ENCODE measurements around the gene PCDHA11. TPM values are rescaled to one million over a fixed set of nuclear protein-coding genes. Genes with fewer than 3 reads are reported as not detected.
A peak's percentile ranks its signal among the peaks of the same experiment; 100 is the strongest.
"Not testable (repeated sequence)": the region's sequence is repeated elsewhere in the genome, so short reads cannot be mapped to it uniquely, and the experiment has no call there.

Gene PCDHA11, protein sequence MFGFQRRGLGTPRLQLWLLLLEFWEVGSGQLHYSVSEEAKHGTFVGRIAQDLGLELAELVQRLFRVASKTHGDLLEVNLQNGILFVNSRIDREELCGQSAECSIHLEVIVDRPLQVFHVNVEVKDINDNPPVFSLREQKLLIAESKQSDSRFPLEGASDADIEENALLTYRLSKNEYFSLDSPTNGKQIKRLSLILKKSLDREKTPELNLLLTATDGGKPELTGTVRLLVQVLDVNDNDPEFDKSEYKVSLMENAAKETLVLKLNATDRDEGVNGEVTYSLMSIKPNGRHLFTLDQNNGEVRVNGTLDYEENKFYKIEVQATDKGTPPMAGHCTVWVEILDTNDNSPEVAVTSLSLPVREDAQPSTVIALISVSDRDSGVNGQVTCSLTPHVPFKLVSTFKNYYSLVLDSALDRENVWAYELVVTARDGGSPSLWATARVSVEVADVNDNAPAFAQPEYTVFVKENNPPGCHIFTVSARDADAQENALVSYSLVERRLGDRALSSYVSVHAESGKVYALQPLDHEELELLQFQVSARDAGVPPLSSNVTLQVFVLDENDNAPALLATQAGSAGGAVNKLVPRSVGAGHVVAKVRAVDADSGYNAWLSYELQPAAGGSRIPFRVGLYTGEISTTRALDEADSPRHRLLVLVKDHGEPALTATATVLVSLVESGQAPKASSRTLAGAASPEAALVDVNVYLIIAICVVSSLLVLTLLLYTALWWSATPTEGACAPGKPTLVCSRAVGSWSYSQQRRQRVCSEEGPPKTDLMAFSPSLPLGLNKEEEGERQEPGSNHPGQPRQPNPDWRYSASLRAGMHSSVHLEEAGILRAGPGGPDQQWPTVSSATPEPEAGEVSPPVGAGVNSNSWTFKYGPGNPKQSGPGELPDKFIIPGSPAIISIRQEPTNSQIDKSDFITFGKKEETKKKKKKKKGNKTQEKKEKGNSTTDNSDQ
- 5.0 and 7.7 TPM in 2 replicates for total RNA-seq (2014; rRNA removed; shearing (Covaris generic))

DNA sequence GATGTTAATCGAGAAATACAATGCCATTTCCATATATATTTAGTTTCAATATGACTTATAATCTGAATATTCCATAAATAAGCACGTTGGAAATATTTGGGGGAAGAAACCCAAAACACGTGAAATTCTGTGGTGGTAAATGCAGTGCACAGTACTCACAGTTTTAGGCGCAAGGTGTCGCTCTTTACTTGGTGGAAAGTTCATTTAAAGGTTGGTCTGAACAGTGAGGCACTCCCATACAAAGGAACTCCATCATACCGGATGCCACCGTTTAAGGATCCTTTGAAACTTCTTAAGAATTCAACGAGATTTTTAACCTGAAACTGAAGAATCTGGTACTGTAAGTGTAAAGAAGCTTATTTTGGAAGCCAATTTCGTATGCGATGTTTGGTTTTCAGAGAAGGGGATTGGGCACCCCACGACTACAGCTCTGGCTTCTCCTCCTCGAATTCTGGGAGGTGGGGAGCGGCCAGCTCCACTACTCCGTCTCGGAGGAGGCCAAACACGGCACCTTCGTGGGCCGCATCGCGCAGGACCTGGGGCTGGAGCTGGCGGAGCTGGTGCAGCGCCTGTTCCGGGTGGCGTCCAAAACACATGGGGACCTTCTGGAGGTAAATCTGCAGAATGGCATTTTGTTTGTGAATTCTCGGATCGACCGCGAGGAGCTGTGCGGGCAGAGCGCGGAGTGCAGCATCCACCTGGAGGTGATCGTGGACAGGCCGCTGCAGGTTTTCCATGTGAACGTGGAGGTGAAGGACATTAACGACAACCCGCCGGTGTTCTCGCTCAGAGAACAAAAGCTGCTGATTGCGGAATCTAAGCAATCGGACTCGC, at the start of gene PCDHA11:
Gene PCDHA11 (plus strand): TSS at position 237 of the 834 bp plus-strand sequence. CDS start 147 bp downstream, at position 384.
- DNase-seq (ENCODE audit: low spot score), result peak; percentile 76

DNA sequence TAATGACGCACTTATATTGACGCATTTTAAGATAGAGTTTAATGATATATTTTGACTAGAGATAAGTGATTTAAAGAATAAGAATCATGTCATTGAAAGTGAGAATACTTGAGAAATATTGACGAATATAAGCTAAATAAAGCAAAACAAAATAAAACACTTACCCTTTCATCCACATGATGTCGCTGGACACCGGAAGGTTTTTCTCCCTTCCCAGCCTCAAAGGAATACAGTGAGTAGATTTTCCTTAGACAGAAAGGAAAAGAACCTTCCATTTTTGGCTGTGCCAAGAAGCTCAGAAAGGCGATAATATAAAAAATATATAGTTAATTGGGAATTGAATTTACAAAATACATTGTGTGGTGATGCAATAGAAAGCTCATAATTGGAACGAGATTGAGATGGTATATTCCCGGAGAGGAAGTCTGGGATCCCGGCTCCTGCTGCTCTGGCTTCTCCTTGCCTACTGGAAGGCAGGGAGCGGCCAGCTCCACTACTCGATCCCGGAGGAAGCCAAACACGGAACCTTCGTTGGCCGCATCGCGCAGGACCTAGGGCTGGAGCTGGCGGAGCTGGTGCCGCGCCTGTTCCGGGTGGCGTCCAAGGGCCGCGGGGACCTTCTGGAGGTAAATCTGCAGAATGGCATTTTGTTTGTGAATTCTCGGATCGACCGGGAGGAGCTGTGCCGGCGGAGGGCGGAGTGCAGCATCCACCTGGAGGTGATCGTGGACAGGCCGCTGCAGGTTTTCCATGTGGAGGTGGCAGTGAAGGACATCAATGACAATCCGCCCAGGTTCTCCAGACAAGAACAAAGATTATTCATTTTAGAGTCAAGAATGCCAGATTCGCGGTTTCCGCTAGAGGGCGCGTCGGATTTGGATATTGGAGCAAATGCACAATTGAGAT, 47.1 kb upstream of the PCDHA11 start, which contains the start of gene PCDHA5:
Gene PCDHA5 (plus strand): TSS at position 239 of the 906 bp plus-strand sequence.
- no peak for DNase-seq (ENCODE audit: low spot score)

DNA sequence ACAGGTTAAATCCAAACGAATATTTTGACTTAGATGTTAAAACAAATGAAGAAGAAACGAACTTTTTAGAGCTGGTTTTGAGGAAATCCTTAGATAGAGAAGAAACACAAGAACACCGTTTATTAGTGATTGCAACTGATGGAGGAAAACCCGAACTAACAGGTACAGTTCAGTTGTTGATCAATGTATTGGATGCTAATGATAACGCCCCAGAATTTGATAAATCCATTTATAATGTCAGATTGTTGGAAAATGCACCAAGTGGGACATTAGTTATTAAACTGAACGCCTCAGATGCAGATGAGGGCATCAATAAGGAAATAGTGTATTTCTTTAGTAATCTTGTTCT, 46.5 kb upstream of the PCDHA11 start:
- DNase-seq (ENCODE audit: low spot score), result no peak

DNA sequence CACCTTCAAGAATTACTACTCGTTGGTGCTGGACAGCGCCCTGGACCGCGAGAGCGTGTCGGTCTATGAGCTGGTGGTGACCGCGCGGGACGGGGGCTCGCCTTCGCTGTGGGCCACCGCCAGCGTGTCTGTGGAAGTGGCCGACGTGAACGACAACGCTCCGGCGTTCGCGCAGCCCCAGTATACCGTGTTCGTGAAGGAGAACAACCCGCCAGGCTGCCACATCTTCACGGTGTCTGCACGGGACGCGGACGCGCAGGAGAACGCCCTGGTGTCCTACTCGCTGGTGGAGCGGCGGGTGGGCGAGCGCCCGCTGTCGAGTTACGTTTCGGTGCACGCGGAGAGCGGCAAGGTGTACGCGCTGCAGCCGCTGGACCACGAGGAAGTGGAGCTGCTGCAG, 45.8 kb upstream of the PCDHA11 start:
- not testable (repeated sequence) for DNase-seq (ENCODE audit: low spot score)

DNA sequence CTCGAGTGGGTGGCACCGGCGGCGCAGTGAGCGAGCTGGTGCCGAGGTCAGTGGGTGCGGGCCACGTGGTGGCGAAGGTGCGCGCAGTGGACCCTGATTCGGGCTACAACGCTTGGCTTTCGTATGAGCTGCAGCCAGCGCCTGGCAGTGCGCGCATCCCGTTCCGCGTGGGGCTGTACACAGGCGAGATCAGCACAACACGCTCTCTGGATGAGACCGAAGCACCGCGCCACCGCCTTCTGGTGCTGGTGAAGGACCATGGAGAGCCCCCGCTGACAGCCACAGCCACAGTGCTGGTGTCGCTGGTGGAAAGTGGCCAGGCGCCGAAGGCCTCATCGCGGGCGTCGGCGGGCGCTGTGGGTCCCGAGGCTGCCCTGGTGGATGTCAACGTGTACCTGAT, 45.3 kb upstream of the PCDHA11 start:
- DNase-seq (ENCODE audit: low spot score), result no peak

DNA sequence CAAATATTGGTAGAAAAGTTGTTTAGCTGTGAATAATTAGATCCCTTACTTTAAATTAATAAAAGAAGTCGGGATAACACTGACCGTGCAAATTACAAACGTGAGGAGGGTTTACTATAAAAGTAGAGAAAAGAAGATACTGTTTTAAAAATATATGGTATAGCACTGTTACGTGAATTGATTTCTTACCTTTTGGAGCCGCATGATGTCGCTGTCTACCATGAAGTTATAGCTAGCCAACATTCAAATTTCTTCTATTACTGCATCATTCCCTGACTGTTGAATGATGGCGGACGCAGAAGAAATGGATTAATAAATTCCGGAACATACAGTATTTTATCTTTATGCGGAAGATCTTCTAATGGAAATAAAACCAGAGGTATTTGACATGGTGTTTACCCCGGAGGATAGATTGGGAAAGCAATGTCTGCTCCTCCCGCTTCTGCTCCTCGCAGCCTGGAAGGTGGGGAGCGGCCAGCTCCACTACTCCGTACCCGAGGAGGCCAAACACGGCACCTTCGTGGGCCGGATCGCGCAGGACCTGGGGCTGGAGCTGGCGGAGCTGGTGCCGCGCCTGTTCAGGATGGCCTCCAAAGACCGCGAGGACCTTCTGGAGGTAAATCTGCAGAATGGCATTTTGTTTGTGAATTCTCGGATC, 40.9 kb upstream of the PCDHA11 start, which contains the start of gene PCDHA6:
Gene PCDHA6 (plus strand): TSS at position 257 of the 658 bp plus-strand sequence. CDS start 132 bp downstream, at position 389.
- no peak for DNase-seq (ENCODE audit: low spot score)

DNA sequence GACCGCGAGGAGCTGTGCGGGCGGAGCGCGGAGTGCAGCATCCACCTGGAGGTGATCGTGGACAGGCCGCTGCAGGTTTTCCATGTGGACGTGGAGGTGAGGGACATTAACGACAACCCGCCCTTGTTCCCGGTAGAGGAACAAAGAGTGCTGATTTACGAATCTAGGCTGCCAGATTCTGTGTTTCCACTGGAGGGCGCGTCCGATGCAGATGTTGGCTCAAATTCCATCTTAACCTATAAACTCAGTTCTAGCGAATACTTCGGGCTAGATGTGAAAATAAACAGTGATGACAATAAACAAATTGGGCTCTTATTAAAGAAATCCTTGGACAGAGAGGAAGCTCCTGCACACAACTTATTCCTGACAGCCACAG, 40.4 kb upstream of the PCDHA11 start:
- DNase-seq (ENCODE audit: low spot score), result no peak

DNA sequence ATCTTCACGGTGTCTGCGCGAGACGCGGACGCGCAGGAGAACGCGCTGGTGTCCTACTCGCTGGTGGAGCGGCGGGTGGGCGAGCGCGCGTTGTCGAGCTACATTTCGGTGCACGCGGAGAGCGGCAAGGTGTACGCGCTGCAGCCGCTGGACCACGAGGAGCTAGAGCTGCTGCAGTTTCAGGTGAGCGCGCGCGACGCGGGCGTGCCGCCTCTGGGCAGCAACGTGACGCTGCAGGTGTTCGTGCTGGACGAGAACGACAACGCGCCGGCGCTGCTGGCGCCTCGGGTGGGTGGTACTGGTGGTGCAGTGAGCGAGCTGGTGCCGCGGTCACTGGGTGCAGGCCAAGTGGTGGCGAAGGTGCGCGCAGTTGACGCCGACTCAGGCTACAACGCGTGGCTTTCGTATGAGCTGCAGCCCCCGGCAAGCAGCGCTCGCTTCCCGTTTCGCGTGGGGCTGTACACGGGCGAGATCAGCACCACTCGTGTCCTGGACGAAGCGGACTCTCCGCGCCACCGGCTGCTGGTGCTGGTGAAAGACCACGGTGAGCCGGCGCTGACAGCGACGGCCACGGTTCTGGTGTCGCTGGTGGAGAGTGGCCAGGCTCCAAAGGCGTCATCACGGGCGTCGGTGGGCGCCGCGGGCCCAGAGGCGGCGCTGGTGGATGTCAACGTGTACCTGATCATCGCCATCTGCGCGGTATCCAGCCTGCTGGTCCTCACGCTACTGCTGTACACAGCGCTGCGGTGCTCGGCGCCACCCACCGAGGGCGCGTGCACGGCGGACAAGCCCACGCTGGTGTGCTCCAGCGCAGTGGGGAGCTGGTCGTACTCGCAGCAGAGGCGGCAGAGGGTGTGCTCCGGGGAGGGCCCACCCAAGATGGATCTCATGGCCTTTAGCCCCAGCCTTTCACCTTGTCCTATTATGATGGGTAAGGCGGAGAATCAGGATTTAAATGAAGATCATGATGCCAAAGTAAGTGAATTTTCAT, 39.0 kb upstream of the PCDHA11 start:
- not testable (repeated sequence) for DNase-seq (ENCODE audit: low spot score)

DNA sequence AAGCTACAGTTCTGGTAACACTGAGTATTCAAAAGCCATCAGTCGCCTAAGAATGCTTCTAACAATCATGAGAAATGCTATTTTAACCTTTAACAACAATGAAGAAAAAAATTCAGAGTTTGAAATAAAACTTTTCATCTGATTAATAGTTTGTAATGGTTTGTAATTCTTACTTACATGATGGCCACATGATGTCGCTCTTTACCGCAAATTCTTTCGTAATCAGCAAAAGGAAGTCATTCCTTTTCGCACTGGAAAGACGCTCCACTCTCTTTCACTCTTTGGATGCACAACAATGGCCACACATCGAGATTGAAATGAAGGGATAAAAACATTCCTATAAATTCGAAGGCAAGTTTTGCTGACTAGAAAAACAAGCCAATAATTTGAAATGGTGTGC, 34.8 kb upstream of the PCDHA11 start, which contains the start of gene PCDHA7:
Gene PCDHA7 (plus strand): TSS at position 277 of the 400 bp plus-strand sequence. CDS start 115 bp downstream, at position 392.
- no peak for DNase-seq (ENCODE audit: low spot score)

DNA sequence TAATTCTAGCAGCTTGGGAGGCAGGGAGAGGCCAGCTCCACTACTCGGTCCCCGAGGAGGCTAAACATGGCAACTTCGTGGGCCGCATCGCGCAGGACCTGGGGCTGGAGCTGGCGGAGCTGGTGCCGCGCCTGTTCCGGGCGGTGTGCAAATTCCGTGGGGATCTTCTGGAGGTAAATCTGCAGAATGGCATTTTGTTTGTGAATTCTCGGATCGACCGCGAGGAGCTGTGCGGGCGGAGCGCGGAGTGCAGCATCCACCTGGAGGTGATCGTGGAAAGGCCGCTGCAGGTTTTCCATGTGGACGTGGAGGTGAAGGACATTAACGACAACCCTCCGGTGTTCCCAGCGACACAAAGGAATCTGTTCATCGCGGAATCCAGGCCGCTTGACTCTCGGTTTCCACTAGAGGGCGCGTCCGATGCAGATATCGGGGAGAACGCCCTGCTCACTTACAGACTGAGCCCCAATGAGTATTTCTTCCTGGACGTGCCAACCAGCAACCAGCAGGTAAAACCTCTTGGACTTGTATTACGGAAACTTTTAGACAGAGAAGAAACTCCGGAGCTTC, 34.2 kb upstream of the PCDHA11 start:
- DNase-seq (ENCODE audit: low spot score), result not testable (repeated sequence)

DNA sequence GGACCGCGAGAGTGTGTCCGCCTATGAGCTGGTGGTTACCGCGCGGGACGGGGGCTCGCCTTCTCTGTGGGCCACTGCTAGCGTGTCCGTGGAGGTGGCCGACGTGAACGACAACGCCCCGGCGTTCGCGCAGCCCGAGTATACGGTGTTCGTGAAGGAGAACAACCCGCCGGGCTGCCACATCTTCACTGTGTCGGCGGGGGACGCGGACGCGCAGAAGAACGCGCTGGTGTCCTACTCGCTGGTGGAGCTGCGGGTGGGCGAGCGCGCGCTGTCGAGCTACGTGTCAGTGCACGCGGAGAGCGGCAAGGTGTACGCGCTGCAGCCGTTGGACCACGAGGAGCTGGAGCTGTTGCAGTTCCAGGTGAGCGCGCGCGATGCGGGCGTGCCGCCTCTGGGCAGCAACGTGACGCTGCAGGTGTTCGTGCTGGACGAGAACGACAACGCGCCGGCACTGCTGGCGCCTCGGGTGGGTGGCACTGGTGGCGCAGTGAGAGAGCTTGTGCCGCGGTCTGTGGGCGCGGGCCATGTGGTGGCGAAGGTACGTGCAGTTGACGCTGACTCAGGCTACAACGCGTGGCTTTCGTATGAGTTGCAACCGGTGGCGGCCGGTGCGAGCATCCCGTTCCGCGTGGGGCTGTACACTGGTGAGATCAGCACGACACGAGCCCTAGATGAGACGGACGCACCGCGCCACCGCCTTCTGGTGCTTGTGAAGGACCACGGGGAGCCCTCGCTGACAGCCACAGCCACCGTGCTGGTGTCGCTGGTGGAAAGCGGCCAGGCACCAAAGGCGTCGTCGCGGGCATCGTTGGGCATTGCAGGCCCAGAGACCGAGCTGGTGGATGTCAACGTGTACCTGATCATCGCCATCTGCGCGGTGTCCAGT, 32.9 kb upstream of the PCDHA11 start:
- no peak for DNase-seq (ENCODE audit: low spot score)

DNA sequence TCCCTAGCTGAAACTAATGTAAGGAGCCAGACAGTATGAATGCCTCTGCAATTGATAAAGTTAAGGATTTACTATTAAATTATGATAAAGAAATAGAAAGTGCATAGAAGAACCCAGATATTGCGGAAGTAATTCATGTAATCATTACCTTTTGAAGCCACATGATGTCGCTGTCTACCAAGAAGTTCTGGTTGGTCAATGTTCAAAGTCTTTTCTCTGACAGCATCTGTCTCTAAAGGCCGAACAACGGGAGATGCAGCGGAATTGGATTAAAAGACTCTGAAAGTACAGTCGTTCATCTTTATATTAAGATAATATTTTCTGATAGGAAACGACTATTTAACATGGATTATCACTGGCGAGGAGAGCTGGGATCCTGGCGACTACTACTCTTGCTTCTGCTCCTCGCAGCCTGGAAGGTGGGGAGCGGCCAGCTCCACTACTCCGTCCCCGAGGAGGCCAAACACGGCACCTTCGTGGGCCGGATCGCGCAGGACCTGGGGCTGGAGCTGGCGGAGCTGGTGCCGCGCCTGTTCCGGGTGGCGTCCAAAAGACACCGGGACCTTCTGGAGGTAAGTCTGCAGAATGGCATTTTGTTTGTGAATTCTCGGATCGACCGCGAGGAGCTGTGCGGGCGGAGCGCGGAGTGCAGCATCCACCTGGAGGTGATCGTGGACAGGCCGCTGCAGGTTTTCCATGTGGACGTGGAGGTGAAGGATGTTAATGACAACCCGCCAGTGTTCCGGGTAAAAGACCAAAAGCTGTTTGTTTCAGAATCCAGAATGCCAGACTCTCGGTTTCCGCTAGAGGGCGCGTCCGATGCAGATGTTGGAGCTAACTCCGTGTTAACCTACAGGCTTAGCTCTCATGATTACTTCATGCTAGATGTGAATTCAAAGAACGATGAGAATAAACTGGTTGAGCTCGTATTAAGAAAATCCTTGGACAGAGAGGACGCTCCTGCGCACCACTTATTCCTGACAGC, 27.5 kb upstream of the PCDHA11 start, which contains the start of gene PCDHA8:
Gene PCDHA8 (plus strand): TSS at position 210 of the 985 bp plus-strand sequence. CDS start 135 bp downstream, at position 345.
- peak; percentile 19 for DNase-seq (ENCODE audit: low spot score)

DNA sequence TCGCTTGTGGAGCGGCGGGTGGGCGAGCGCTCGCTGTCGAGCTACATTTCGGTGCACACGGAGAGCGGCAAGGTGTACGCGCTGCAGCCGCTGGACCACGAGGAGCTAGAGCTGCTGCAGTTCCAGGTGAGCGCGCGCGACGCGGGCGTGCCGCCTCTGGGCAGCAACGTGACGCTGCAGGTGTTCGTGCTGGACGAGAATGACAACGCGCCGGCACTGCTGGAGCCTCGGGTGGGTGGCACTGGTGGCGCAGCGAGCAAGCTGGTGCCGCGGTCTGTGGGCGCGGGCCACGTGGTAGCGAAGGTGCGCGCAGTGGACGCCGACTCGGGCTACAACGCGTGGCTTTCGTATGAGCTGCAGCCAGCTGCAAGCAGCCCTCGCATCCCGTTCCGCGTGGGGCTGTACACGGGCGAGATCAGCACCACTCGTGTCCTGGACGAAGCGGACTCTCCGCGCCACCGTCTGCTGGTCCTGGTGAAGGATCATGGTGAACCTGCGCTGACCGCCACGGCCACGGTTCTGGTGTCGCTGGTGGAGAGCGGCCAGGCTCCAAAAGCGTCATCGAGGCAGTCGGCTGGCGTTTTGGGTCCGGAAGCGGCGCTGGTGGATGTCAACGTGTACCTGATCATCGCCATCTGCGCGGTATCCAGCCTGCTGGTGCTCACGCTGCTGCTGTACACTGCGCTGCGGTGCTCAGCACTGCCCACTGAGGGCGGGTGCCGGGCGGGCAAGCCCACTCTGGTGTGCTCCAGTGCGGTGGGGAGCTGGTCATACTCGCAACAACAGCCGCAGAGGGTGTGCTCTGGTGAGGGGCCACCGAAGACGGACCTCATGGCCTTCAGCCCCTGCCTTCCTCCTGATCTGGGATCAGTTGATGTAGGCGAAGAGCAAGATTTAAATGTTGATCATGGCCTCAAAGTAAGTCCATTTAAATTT, 25.7 kb upstream of the PCDHA11 start:
- DNase-seq (ENCODE audit: low spot score), result no peak

All from H4 (cell line).